Right cardiac atrium (tissue), 5 donors: Measurements from ENCODE around the gene ALPK3. TPM values are rescaled to one million over a fixed set of nuclear protein-coding genes. Genes with fewer than 3 reads are reported as not detected.

ENCODE experiments used
- ATAC-seq, 2 donors: fragments of 200-7000 bp; cut with Tn5 transposase; one replicate each; pipeline versions ENCODE4 v1.8.0 to v1.9.1; 2020; ENCODE audit warnings: moderate library complexity in 2 of 2, mild to moderate bottlenecking in 1 of 2
- DNase-seq, 3 donors: peaks; one replicate each; pipeline ENCODE4 v3.0.0-alpha.2; 2020
- H3K27ac ChIP-seq: one replicate; pipeline ENCODE4 v1.5.1; 2013; ENCODE audit warnings: mild to moderate bottlenecking, low read length, control low read depth, moderate library complexity
- H3K27me3 ChIP-seq: one replicate; pipeline ENCODE4 v1.6.1; 2013; ENCODE audit not compliant: control insufficient read depth, insufficient read depth
- H3K4me1 ChIP-seq: one replicate; pipeline ENCODE4 v1.6.1; 2013; ENCODE audit warnings: low read length; ENCODE audit not compliant: control insufficient read depth, insufficient read depth
- H3K4me3 ChIP-seq: one replicate; pipeline ENCODE4 v1.5.1; 2013; ENCODE audit warnings: low read length, control low read depth
- H3K9me3 ChIP-seq: one replicate; pipeline ENCODE4 v1.6.1; 2013; ENCODE audit warnings: low read length; ENCODE audit not compliant: control insufficient read depth
- WGBS: extraction: QIAGEN DNeasy Blood & Tissue Kit; methylation state at CpG from one replicate; pipeline ENCODE4 v1.1.7; 2013; 5-methylcytosine and 5-hydroxymethylcytosine counted together
- intact Hi-C, 4 donors: fragments of 100-400 bp; cut with DNase I; formaldehyde crosslinking; loops; one replicate each; pipeline versions ENCODE4 v1.11.0 to v1.14.0; 2022 to 2023
- polyA plus RNA-seq: library from polyadenylated mRNA; stranded (reverse); fragments of 200-250 nt; gene quantifications from one replicate; pipeline ENCODE4 v1.2.3, GENCODE V29; 2013
- total RNA-seq, 4 donors: library from RNA; stranded (reverse); fragmentation: NEBNext Ultra II Directional; extraction: Animal tissue kit (Norgen Biotek cat#: 25700); gene quantifications; one replicate each; pipeline ENCODE4 v1.2.1, GENCODE V29; 2021
- donor health status: healthy with polysubstance abuse.
- donor health status: DM: no; HTN: yes; CAD: no.
- donor health status: DM: no; HTN: no; CAD: no.
- donor health status: DM: no; HTN: yes; CAD: no; lungs with severe emphysema.
- donor health status: DM: yes; HTN: yes; CAD: no.

The ALPK3 gene
- total and polyA plus RNA-seq, 5 donors, result 65.8 to 95.2 (median 77.6) TPM

GRCh38 chr15:84823282-84823878, 6.2 kb downstream of the ALPK3 start:
- 59% methylated on average over 3 of the region's 3 CpGs for WGBS
- H3K4me3 ChIP-seq, result no peak overlapping the region
- ATAC-seq, result no peak
- H3K27ac ChIP-seq, result peak overlapping the region; percentile 48
- H3K27me3 ChIP-seq, result no peaks in the 10 kb centered on the region
- intact Hi-C loops, result loop anchor here in 2 of 4 donors (10.0 kb wide), 2 partner anchors 169 to 229 kb away; partner anchors contain the start of genes NMB (in 1 of the 2) and WDR73 (in 1 of the 2)
- H3K4me1 ChIP-seq, result peaks cover 47% of the 10 kb centered on the region
- H3K9me3 ChIP-seq, result no peaks in the 10 kb centered on the region
- DNase-seq, result no peak

- peak; percentile 61 to 82 (median 71) for DNase-seq
- Histone ChIP-seq H3K4me1 (peaks cover 39% of the 10 kb centered on the region), H3K9me3 (no peaks in the 10 kb centered on the region), H3K27me3 (no peaks in the 10 kb centered on the region), H3K4me3 (no peak overlapping the region), H3K27ac (peak overlapping the region; percentile 68)
- intact Hi-C loops, result loop anchor here in 2 of 4 donors (10.0 kb wide), 2 partner anchors 170 to 230 kb away; partner anchors contain the start of genes NMB (in 1 of the 2) and WDR73 (in 1 of the 2)
- peak; percentile 53 to 71 for ATAC-seq
- 49% methylated on average over 6 of the region's 6 CpGs for WGBS
Observed at GRCh38 chr15:84824260-84825007, 7.3 kb downstream of the ALPK3 start.

- Histone ChIP-seq H3K27me3 (no peaks in the 10 kb centered on the region), H3K4me1 (peaks cover 34% of the 10 kb centered on the region), H3K4me3 (no peak overlapping the region), H3K9me3 (no peaks in the 10 kb centered on the region), H3K27ac (peak overlapping the region; percentile 32)
- DNase-seq (peak in 2 of 3 donors; percentile 47 to 78), ATAC-seq (peak; percentile 4 to 22)
- 61% methylated on average over 6 of the region's 6 CpGs for WGBS
- intact Hi-C loops, result loop anchor here in 2 of 4 donors (10.0 kb wide), 2 partner anchors 172 to 232 kb away; partner anchors contain the start of genes NMB (in 1 of the 2) and WDR73 (in 1 of the 2)
Observed at GRCh38 chr15:84826369-84826823, 9.2 kb downstream of the ALPK3 start.

- DNase-seq (no peak), ATAC-seq (no peak)
- WGBS, result 94% methylated on average over 9 of the region's 9 CpGs
- Histone ChIP-seq H3K27ac (peak overlapping the region; percentile 10), H3K9me3 (no peaks in the 10 kb centered on the region), H3K27me3 (no peaks in the 10 kb centered on the region), H3K4me3 (no peak overlapping the region), H3K4me1 (peaks cover 32% of the 10 kb centered on the region)
- intact Hi-C loops, result loop anchor here in 2 of 4 donors (10.0 kb wide), 2 partner anchors 172 to 232 kb away; partner anchors contain the start of genes NMB (in 1 of the 2) and WDR73 (in 1 of the 2)
Observed at GRCh38 chr15:84827246-84827645, 10.1 kb downstream of the ALPK3 start.

- Histone ChIP-seq H3K27me3 (no peaks in the 10 kb centered on the region), H3K27ac (peak overlapping the region; percentile 45), H3K4me3 (no peak overlapping the region), H3K9me3 (no peaks in the 10 kb centered on the region), H3K4me1 (peaks cover 31% of the 10 kb centered on the region)
- ATAC-seq (peak; percentile 13 to 47), DNase-seq (peak in 2 of 3 donors; percentile 65 to 73)
- intact Hi-C loops, result loop anchor here in 2 of 4 donors (10.0 kb wide), 2 partner anchors 173 to 233 kb away; partner anchors contain the start of genes NMB (in 1 of the 2) and WDR73 (in 1 of the 2)
- 18% methylated on average over 14 of the region's 14 CpGs for WGBS
Observed at GRCh38 chr15:84828086-84828908, 11.1 kb downstream of the ALPK3 start.

GRCh38 chr15:84829428-84829827, 12.3 kb downstream of the ALPK3 start:
- intact Hi-C loops, result loop anchor here in 2 of 4 donors (10.0 kb wide), 2 partner anchors 175 to 235 kb away; partner anchors contain the start of genes NMB (in 1 of the 2) and WDR73 (in 1 of the 2)
- Histone ChIP-seq H3K4me3 (no peak overlapping the region), H3K27me3 (no peaks in the 10 kb centered on the region), H3K27ac (peak overlapping the region; percentile 21), H3K4me1 (peaks cover 31% of the 10 kb centered on the region), H3K9me3 (no peaks in the 10 kb centered on the region)
- ATAC-seq (no peak), DNase-seq (no peak)
- WGBS, result 89% methylated on average over 8 of the region's 8 CpGs

- intact Hi-C loops, result no loop called here
Observed at GRCh38 chr15:84830036-84830435, 12.9 kb downstream of the ALPK3 start.

GRCh38 chr15:84831028-84831427, 13.9 kb downstream of the ALPK3 start:
- no peaks in the 10 kb centered on the region for H3K9me3 ChIP-seq
- intact Hi-C loops, result no loop called here
- WGBS, result 67% methylated on average over 5 of the region's 5 CpGs
- no peaks in the 10 kb centered on the region for H3K27me3 ChIP-seq
- ATAC-seq (no peak), DNase-seq (no peak)
- no peak overlapping the region for H3K27ac ChIP-seq
- H3K4me3 ChIP-seq, result no peak overlapping the region
- H3K4me1 ChIP-seq, result peaks cover 37% of the 10 kb centered on the region

More at GRCh38 chr15:84830036-84830435, 12.9 kb downstream of the ALPK3 start:
- Histone ChIP-seq H3K27me3 (no peaks in the 10 kb centered on the region), H3K4me3 (no peak overlapping the region), H3K4me1 (peaks cover 35% of the 10 kb centered on the region), H3K9me3 (no peaks in the 10 kb centered on the region), H3K27ac (no peak overlapping the region)
- WGBS, result 40% methylated on average over 2 of the region's 2 CpGs
- DNase-seq (no peak), ATAC-seq (peak in 1 of 2 donors; percentile 18)

- ATAC-seq, result no peak
- H3K27ac ChIP-seq, result no peak overlapping the region
Observed at GRCh38 chr15:84831613-84832012, 14.5 kb downstream of the ALPK3 start.

GRCh38 chr15:84832448-84833040, 15.4 kb downstream of the ALPK3 start:
- no peak overlapping the region for H3K4me3 ChIP-seq
- H3K4me1 ChIP-seq, result peaks cover 34% of the 10 kb centered on the region
- no peaks in the 10 kb centered on the region for H3K9me3 ChIP-seq
- no peak for ATAC-seq
- intact Hi-C loops, result no loop called here
- H3K27ac ChIP-seq, result peak overlapping the region; percentile 65
- DNase-seq, result no peak
- no peaks in the 10 kb centered on the region for H3K27me3 ChIP-seq
- WGBS, result 78% methylated on average over 2 of the region's 2 CpGs

More at GRCh38 chr15:84831613-84832012, 14.5 kb downstream of the ALPK3 start:
- 47% methylated on average over 2 of the region's 2 CpGs for WGBS
- no peak for DNase-seq
- Histone ChIP-seq H3K4me1 (peaks cover 37% of the 10 kb centered on the region), H3K9me3 (no peaks in the 10 kb centered on the region), H3K27me3 (no peaks in the 10 kb centered on the region), H3K4me3 (no peak overlapping the region)
- intact Hi-C loops, result no loop called here
